HG03097 (cell line): ENCODE data around the gene SDHC.
"Not testable (repeated sequence)": the region's sequence is repeated elsewhere in the genome, so short reads cannot be mapped to it uniquely, and the experiment has no call there.

Experiments used
- ATAC-seq: cut with Tn5 transposase; IDR thresholded peaks from one replicate; pipeline ENCODE4 v1.9.1; 2021; ENCODE audit not compliant: unreplicated experiment, low FRiP score

Gene SDHC

DNA sequence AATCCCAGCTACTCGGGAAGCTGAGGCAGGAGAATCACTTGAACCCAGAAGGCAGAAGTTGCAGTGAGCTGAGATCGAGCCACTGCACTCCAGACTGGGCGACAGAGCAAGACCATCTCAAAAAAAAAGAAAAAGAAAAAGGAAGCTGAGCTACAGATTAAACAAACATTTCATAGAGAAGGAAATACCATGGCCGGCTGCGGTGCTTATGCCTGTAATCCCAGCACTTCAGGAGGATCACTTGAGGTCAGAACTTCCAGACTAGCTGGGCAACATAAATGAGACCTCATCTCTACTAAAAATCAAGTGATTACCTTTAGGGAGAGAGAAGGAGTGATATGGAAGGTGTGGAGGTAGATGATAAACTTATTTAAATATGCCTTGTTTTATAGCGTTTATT lies 67.5 kb downstream of the SDHC start:
- ATAC-seq: no peak

DNA sequence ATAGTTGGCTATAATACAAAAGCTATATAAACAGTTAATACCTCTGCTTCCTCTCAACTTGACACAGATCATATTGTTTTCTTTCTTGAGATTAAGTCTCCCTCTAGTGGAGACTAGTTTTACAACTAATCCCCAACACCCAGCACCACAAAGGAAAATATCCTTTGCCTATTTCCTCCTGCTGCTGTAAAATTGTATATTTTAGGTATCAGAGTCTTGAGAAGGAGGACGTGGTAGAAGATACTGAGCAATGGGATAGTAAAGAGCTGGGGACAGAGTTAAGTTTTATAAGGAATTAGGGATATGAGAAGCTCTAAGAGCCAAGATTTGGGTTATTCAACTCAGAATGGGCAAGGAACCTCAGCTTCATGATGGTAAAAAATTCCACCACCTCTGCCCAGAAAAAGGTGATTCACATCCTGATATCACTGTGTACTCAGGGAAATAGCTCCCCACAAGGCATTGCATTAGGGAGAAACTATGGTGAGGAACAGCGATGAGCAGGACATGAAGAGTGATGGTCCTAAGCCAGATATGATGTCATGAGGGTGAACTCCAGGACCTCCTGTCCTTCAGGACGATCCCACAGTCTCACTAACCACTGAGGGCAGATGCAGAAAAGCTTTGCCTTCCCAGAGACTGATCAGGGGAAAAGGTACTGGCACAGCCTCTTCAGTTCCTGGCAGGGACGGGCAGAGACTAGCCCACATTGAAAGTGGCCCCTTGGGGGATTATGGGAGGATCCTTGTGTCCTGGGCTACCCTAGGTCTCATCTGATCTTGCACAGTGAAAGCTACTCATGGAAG lies 68.2 kb downstream of the SDHC start:
- no peak for ATAC-seq

DNA sequence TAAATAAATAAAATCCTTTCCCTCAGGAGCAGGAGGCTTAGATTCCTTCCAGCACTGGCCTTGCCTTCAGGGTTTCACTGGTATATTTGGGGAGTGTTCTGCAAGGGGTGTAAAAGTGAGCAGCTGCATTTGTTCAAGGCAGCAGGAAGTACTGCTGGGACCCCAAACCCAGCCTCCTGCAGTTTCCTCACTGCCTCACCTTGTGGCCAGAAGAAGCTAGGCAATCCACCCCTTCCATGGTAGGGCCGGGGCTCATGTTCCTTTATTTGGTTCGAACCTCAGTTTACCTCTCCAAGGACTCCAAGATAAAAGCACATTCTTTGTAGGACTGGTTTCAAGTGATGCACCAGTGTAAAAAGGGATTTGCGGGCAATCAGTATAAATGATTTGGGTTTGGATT lies 74.5 kb downstream of the SDHC start:
- ATAC-seq: no peak

DNA sequence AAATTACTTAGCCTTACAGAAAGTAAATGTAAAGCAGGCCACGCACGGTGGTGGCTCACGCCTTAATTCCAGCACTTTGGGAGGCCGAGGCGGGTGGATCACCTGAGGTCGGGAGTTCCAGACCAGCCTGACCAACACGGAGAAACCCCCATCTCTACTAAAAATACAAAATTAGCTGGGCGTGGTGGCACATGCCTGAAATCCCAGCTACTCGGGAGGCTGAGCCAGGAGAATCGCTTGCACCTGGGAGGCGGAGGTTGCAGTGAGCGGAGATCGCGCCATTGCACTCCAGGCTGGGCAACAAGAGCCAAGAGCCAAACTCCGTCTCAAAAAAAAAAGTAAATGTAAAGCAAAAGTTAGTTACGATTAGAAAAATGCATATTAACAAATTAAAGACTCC lies 75.0 kb downstream of the SDHC start:
- ATAC-seq: not testable (repeated sequence)

DNA sequence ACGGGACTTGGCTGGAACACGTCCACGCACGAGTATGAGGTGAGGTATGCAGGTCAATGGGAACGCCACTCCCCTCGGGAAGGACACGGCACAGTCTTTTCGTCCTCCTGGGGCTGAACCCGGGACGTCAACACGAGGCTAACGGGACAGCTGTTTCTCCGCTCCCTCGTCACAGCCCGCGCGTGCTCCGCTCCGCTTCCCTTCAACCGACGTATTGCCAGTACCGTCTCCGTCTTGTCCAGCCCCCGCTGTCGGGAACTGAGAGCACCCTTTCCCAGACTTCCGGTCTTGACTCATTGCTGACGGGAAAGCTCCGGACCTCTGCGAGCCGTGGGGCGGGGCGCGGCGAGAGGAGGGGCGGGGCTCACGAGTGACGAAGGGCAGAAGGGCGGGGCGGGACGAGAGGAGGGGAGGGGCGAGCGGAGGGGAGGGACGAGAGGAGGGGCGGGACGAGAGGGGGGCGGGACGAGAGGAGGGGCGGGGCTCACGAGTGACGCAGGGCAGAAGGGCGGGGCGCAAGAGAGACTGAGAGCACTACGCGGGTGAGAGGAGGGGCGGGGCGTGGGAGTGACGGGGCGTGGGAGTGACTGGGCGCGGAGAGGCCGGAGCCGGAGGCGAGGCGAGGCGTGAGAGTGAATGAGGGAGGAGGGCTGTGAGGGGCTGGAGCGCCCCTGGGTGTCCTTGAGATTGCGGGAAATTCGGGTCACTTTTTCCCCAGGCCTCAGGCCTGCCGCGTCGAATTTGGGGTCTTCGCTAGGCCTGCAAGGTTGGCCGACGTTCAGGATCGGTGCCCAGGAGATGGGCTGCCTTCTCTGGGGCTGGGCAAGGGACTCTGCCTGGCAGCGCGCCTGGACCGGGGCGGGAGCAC lies 75.7 kb downstream of the SDHC start:
- ATAC-seq: peak; percentile 64

DNA sequence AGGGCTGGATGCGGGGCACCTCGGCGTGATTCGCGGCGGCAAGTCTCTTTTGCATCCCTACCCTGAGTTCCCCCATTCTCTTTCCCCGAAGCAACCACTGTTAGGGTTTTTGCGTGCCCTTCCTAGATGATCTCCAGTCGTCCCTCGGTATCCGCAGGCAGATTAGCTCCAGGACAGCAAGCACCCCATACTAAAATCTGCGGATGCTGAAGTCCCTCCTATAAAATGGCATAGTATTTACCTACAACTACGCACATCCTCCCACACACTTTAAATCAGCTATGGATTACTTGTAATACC lies 76.3 kb downstream of the SDHC start:
- peak; percentile 7 for ATAC-seq

DNA sequence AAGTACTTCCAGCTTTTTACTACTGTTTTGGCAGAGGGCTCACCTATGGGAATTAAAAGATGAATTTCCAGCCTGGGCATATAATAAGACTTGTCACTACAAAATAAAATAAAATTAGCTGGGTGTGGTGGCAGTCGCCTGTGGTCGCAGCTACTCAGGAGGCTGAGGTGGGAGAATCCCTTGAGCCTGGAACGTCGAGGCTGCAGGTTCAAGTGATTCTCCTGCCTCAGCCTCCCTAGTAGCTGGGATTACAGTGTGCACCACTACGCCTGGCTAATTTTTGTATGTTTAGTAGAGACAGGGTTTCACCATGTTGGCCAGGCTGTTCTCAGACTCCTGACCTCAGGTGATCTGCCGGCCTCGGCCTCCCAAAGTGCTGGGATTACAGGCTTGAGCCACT lies 77.0 kb downstream of the SDHC start:
- not testable (repeated sequence) for ATAC-seq

DNA sequence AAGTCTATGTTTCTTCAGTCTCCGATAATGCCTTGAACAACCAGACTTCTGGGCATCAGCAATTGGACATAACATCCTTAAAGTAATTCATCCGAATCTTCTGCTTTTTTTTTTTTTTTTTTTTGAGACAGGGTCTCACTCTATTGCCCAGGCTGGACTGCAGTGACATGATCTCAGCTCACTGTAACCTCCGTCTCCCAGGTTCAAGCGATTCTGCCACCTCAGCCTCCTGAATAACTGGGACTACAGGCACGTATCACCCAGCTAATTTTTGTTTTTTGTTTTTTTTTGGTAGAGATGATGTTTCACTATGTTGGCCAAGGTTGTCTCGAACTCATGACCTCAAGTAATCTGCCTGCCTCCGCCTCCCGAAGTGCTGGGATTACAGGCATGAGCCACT lies 77.4 kb downstream of the SDHC start:
- no peak for ATAC-seq

DNA sequence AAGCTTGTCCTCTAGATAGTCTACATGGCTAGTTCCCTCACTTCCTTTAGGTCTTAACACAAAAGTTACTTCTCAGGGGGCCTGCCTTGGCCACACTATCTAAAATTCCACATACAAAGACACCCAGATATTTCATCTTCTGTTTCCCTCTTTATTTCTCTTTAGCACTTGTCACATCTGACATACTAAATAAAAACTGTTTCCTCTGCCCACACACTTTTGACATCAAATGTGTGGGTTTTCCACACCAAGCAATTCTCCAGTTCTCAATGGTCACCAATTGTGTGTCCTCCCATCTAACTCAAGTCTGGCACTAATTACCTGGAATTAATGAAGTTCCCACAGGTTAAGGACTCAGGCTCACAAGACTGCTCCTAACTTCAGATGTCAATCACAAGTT lies 79.0 kb downstream of the SDHC start:
- no peak for ATAC-seq

DNA sequence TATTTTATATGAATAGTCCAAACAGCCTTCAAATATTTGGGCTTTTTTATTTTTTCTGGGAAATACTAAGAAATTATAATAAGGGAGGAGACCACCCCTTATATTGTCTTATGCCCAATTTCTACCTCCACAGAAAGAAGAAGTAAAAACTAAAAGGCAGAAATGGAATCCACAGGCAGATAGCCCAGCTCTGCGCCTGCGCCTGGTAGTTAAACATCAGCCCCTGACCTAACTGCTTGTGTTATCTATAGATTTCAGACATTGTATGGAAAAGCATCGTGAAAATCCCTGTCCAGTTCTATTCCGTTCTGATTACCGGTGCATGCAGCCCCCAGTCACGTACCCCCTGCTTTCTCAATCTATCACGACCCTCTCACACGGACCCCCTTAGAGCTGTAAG lies 82.9 kb downstream of the SDHC start:
- not testable (repeated sequence) for ATAC-seq

DNA sequence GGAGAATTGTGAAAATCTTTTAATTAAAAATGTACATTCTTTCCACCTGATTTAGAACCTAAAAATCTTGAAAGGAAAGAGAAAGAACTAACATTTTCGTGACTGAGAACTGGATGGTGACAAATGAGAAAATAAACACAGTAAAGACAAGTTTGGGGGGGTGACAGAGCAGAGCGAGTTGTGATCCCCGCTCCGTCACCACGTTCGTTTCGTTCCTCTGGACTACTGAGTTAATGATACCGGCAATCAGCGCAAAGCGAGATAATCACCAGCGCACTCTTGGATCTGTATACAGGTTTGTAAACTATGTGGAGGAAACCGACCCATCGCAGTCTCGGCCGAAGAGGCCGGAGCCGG lies 84.7 kb downstream of the SDHC start:
- ATAC-seq: no peak

DNA sequence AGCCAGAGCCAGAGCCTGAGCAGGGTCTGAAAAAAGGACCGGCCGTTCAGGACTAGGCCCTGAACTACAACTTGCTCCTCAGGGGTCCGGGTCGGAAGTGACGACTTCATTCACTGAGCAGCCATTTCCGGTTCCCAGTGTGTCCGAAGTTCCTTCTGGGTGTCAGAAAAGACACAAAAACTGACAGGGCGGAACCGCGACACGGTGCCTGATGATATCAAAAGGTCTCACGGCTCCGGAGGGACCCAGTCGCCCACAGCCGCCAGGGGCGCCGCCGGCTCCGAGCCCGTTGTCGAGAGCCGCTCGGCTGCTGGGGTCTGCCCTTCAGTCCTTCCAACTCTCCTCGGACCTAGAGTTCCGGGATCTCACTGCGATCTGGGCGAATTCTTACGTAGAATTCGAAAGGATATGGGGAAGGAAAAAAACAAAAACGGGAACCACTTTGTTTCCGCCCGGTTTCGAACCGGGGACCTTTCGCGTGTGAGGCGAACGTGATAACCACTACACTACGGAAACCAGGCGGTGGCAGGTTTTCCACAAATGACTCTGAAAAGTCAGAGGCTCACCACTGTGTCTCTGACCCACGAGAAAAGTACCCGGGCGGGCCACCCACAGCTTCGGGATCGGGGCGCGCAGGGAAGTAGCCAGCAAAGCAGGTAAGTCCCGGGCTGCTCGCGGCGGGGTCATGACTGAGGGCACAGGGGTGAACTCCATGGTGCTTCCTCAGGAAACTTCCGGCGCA lies 85.2 kb downstream of the SDHC start:
- peak; percentile 80 for ATAC-seq

DNA sequence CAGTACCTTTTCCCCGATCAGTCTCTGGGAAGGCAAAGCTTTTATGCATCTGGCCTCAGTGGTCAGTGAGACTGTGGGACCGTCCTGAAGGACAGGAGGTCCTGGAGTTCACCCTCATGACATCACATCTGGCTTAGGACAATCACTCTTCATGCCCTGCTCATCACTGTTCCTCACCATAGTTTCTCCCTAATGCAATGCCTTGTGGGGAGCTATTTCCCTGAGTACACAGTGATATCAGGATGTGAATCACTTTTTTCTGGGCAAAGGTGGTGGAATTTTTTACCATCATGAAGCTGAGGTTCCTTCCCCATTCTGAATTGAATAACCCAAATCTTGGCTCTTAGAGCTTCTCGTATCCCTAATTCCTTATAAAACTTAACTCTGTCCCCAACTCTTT lies 88.3 kb downstream of the SDHC start:
- ATAC-seq: no peak

DNA sequence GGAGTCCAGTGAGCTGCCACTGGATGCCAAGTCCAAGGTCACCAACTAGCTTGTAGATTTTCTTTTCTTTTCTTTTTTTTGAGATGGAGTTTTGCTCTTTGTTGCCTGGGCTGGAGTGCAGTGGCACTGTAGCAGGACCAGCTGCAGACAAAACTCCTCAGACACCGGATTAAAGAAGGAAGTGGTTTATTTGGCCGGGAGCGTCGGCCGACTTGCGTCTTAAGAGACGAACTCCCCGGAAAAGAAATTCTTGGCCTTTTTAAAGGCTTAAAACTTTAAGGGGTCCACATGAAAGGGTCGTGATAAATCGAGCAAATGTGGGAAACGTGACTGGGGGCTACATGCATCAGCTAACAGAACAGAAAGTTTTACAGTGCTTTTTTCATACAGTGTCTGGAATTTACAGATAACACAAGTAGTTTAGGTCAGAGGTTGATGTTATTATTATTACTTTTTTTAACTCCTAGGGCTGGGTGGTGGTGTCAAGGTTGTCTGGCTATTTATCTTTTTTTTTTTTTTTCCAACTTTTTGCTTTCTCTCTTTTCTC lies 89.9 kb downstream of the SDHC start:
- no peak for ATAC-seq

DNA sequence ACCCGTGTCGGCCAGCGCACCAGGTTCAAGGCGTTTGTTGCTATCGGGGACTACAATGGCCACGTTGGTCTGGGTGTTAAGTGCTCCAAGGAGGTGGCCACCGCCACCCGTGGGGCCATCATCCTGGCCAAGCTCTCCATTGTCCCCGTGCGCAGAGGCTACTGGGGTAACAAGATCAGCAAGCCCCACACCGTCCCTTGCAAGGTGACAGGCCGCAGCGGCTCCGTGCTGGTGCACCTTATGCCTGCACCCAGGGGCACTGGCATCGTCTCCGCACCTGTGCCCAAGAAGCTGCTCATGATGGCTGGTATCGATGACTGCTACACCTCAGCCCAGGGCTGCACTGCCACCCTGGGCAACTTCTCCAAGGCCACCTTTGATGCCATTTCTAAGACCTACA lies 92.4 kb downstream of the SDHC start:
- not testable (repeated sequence) for ATAC-seq

DNA sequence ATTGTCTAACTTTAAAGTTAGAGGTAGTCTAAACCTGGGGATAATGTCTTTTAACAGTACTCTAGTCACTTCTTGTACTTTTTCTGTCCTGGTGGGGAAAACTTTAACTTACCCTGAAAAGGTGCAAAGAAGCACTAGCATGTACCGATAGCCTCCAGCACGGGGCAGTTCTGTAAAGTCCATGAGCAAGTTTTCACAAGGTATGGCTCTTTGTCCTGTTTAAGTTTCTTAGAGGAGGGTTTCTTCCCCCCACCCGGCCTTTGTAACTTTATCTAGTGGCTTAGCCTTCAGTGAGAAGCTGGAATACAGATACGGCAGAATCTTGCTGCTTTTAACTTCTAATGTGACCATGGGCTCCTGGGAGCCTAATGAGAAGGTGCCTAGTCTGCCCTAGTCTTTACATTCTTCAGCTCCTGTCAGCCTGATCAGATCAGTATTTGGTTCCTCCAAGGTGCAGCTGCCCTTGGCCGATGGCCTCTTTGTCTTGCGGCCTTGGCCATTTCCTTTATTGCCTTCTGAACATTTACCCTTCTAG lies 93.3 kb downstream of the SDHC start:
- no peak for ATAC-seq

DNA sequence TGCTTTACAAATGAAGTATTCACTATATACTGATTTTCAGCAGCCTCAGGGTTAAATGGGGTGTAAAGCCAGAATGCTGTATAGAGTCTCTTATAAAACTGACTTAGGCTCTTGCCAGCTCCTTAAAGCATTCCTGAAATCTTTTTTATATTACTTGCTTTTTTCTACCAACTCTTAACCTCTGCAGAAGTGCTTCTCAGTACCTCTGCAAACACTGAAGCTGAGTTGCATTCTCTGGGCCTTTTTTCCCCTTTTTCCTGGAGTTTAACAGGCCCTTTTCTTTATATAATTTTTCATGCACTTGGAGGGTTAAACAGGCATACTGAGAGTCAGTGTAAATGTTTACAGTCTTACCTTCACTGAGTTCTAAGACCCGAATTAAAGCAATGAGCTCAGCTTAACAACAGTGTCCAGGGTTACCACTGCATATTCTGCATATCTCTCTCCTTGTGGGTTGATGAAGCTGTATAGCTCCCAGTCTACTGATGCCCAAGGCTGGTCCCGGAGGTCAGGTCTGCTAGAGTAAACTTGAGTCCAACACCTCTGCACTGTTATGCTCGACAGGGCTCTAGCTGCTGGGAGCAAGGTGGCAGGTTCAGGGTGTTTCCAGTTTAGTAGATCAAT lies 94.4 kb downstream of the SDHC start:
- ATAC-seq: no peak

DNA sequence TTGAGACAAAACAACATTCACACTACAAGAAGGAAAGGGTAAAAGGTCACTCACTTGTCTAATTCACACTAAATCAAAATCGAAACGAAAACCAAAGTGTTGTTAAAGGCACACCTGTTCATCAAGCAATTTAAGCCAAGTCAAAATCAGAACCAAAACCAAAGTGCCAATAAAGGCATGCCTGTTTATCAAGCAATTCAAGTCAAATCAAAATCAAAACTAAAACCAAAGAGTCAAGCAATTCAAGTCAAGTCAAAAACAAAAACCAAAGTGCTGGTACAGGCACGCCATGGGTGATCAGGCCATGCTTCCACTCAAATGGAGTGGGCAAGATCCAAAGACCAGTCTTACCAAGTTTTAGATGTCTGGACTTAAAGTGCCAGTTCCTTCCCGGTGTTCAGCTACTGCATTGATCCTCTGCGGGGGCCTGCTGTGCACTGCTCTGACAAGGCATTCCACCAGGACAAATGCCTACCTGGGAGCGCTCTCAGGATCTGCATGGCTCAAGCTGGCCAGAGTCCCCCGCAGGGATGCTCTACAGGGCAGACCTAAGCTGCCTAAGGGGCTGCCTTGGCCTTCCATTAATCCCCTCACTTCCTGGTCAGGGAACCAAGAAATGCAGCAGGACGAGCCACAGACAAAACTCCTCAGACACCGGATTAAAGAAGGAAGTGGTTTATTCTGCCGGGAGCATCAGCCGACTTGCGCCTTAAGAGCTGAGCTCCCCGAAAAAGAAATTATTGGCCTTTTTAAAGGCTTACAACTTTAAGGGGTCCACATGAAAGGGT lies 95.9 kb downstream of the SDHC start:
- ATAC-seq: not testable (repeated sequence)

DNA sequence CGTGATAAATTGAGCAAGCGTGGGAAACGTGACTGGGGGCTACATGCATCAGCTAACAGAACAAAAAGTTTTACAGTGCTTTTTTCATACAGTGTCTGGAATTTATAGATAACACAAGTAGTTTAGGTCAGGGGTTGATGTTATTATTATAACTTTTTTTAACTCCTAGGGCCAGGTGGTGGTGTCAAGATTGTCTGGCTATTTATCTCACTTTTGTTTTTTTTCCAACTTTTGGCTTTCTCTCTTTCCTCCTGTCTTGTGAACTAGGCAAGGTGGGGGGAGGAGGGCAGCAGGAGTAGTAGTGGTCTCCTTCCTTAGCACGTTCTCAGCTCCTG lies 96.4 kb downstream of the SDHC start:
- ATAC-seq: not testable (repeated sequence)
